Nephron (organoid): ENCODE data around the gene XRCC1.

Experiments used
- H3K27ac Mint-ChIP-seq, 3 experiments: 2 replicates each; pipeline ENCODE4 v1.8.0; 2020; ENCODE audit warnings: mixed read lengths in 3 of 3, mild to moderate bottlenecking in 2 of 3, moderate library complexity in 1 of 3
- H3K27me3 Mint-ChIP-seq: 2 replicates; pipeline ENCODE4 v1.8.0; 2021; ENCODE audit warnings: low read depth, mild to moderate bottlenecking, moderate library complexity, mixed read lengths
- H3K36me3 Mint-ChIP-seq: 2 replicates; pipeline ENCODE4 v1.8.0; 2020; ENCODE audit warnings: low read depth, mixed read lengths
- H3K4me1 Mint-ChIP-seq: 2 replicates; pipeline ENCODE4 v1.8.0; 2020; ENCODE audit warnings: mixed read lengths
- H3K4me3 Mint-ChIP-seq, 3 experiments: 2 replicates each; pipeline ENCODE4 v1.8.0; 2020; ENCODE audit warnings: mild to moderate bottlenecking in 3 of 3, mixed read lengths in 3 of 3, moderate library complexity in 2 of 3
- H3K9me3 Mint-ChIP-seq: 2 replicates; pipeline ENCODE4 v1.8.0; 2020; ENCODE audit warnings: mixed read lengths
- CTCF ChIP-seq, 3 experiments: fragments of 200-600 bp; sonication (generic); IDR thresholded peaks; one replicate each; pipeline ENCODE4 v1.5.0; 2021; ENCODE audit warnings: antibody characterized with exemption in 3 of 3; ENCODE audit not compliant: unreplicated experiment in 3 of 3

Gene XRCC1

GRCh38 chr19:43584484-43584883, 9.2 kb upstream of the XRCC1 start:
- Mint-ChIP-seq H3K4me3 (no peak overlapping the region), H3K9me3 (no peaks in the 10 kb centered on the region), H3K4me1 (peaks cover 18% of the 10 kb centered on the region), H3K27ac (peak overlapping the region; percentile 34 to 93 (median 63)), H3K27me3 (no peaks in the 10 kb centered on the region), H3K36me3 (peaks cover 29% of the 10 kb centered on the region)
- no peak for TF ChIP-seq CTCF (IDR thresholded peaks at IDR 0.05; ENCODE audit: unreplicated experiment in 3 of 3)

- Mint-ChIP-seq H3K4me1 (peaks cover 23% of the 10 kb centered on the region), H3K9me3 (no peaks in the 10 kb centered on the region), H3K4me3 (peak overlapping the region in 2 of 3 experiments; percentile 62 to 94), H3K27ac (peak overlapping the region in 2 of 3 experiments; percentile 50 to 51), H3K27me3 (no peaks in the 10 kb centered on the region), H3K36me3 (peaks cover 21% of the 10 kb centered on the region)
- no peak for TF ChIP-seq CTCF (IDR thresholded peaks at IDR 0.05; ENCODE audit: unreplicated experiment in 3 of 3)
Observed at GRCh38 chr19:43582495-43582894, 7.2 kb upstream of the XRCC1 start.

- Mint-ChIP-seq H3K4me1 (peaks cover 30% of the 10 kb centered on the region), H3K9me3 (no peaks in the 10 kb centered on the region), H3K36me3 (peaks cover 16% of the 10 kb centered on the region), H3K27ac (peak overlapping the region; percentile 23 to 96 (median 90)), H3K4me3 (peak overlapping the region; percentile 88 to 94 (median 91)), H3K27me3 (no peaks in the 10 kb centered on the region)
- no peak for TF ChIP-seq CTCF (IDR thresholded peaks at IDR 0.05; ENCODE audit: unreplicated experiment in 3 of 3)
Observed at GRCh38 chr19:43581467-43581866, 6.1 kb upstream of the XRCC1 start.

- H3K4me3 Mint-ChIP-seq, result peak overlapping the region; percentile 77 to 88 (median 82)
- H3K9me3 Mint-ChIP-seq, result no peaks in the 10 kb centered on the region
- peak overlapping the region; percentile 18 to 97 (median 91) for H3K27ac Mint-ChIP-seq
- no peak for TF ChIP-seq CTCF (IDR thresholded peaks at IDR 0.05; ENCODE audit: unreplicated experiment in 3 of 3)
- peaks cover 44% of the 10 kb centered on the region for H3K4me1 Mint-ChIP-seq
- no peaks in the 10 kb centered on the region for H3K27me3 Mint-ChIP-seq
- peaks cover 5% of the 10 kb centered on the region for H3K36me3 Mint-ChIP-seq
Observed at GRCh38 chr19:43578787-43579186, 3.5 kb upstream of the XRCC1 start.

GRCh38 chr19:43575955-43576878, 890 bp upstream of the XRCC1 start:
- Mint-ChIP-seq H3K27me3 (no peaks in the 10 kb centered on the region), H3K27ac (peak overlapping the region; percentile 88 to 98 (median 97)), H3K9me3 (no peaks in the 10 kb centered on the region), H3K4me1 (peaks cover 44% of the 10 kb centered on the region), H3K36me3 (peaks cover 14% of the 10 kb centered on the region), H3K4me3 (peak overlapping the region; percentile 95 to 99 (median 96))
- no peak for TF ChIP-seq CTCF (IDR thresholded peaks at IDR 0.05; ENCODE audit: unreplicated experiment in 3 of 3)
